HG02884 (cell line): ENCODE data around the gene ACOX1.
"Not testable (repeated sequence)": the region's sequence is repeated elsewhere in the genome, so short reads cannot be mapped to it uniquely, and the experiment has no call there.

Experiments used
- ATAC-seq: cut with Tn5 transposase; IDR thresholded peaks from one replicate; pipeline ENCODE4 v1.9.1; 2021; ENCODE audit warnings: mild to moderate bottlenecking, moderate library complexity; ENCODE audit not compliant: unreplicated experiment

The ACOX1 gene

GRCh38 chr17:75983501-75984181 lies 4.7 kb upstream of the ACOX1 start:
- ATAC-seq = no peak

DNA sequence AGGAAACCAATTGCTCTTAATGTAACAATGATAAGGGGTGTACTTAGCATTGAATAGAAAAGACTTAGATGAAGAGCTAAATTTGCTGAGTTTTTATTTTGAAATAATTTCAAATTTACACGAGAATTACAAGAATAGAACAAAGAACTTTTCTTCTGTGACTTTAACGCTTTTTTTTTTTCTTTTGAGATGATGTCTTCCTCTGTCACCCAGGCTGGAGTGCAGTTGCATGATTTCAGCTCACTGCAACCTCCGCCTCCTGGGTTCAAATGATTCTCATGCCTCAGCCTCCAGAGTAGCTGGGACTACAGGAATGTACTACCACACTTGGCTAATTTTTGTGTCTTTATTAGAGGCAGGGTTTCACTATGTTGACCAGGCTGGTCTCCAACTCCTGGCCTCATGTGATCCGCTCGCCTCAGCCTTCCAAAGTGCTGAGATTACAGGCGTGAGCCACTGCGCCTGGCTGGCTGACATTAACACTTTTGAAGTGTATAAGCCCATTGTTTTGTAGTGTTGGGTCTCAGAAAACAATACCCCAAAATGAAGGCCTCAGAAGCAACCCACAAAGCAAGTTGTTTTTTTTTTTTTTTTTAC lies 2.2 kb upstream of the ACOX1 start:
- no peak for ATAC-seq

DNA sequence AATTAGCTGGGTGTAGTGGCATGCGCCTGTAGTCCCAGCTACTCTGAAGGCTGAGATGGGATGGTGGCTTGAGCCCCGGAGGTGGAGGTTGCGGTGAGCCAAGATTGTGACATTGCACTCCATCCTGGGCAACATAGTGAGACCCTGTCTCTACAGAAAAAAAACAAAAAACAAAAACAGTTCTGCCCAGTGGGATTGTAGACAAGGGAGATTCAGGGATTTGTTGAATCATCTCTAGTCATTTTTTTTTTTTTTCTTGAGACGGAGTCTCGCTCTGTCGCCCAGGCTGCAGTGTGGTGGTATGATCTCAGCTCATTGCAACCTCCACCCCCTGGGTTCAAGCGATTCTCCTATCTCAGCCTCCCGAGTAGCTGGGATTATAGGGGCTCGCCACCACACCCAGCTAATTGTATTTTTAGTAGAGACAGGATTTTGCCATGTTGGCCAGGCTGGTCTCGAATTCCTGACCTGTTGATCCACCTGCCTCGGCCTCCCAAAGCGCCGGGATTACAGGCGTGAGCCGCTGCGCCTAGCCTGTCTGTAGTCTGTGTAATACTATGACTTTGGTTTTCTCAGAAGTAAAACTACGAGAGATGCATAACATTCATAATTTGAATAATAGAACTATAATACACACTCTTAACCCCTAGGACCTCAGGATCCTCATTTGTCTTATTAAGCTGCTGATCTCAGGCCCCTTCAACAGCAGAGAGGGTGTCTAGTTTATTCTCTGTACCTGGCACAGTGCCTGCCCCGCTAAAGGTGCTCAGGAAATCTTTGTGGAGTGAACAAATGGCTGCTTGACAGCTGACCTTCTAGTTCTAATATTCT lies 1.4 kb upstream of the ACOX1 start:
- no peak for ATAC-seq

GRCh38 chr17:75979705-75980187 lies 780 bp upstream of the ACOX1 start:
- peak; percentile 10 for ATAC-seq

- ATAC-seq = no peak
Measured at GRCh38 chr17:75976175-75976848, 2.7 kb downstream of the ACOX1 start.

DNA sequence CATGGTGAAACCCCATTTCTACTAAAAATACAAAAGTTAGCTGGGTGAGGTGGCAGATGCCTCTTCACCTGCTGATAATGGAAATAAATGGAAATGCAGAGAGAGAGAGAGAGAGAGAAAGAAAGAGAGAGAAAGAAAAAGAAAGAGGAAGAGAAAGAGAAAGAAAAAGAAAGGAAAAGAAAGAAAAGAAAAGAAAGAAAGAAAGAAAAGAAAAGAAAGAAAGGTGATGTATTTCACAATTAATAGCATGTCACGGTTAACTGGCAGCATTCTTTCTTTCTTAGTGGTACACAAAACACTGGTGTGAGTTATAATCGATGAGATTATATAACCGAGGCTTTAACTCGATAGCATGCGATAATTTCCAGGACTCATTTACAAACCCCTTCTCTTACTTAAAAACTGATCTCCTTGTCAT lies 3.2 kb downstream of the ACOX1 start:
- ATAC-seq = no peak

- ATAC-seq = not testable (repeated sequence)
Measured at GRCh38 chr17:75975187-75975586, 3.8 kb downstream of the ACOX1 start.

DNA sequence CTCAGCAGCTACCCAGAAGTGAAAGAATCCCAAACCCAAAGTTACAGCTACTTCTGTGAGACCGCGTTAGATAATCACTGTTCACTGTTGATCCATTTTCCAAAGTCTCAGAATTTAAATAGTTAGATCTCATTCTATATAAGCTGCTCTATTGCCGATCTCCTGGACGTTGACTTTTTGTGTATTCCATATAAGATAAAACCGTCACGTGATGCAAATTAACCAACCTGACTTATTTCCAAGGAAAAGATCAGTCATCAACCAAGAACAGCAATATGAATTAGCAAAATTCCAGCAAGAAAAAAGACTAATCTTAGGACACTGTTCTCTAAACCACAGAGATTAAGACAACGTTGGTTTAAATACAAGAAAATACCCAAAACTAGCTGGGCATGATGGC lies 8.3 kb downstream of the ACOX1 start:
- ATAC-seq = no peak

GRCh38 chr17:75970011-75970523 lies 8.9 kb downstream of the ACOX1 start:
- ATAC-seq = no peak

DNA sequence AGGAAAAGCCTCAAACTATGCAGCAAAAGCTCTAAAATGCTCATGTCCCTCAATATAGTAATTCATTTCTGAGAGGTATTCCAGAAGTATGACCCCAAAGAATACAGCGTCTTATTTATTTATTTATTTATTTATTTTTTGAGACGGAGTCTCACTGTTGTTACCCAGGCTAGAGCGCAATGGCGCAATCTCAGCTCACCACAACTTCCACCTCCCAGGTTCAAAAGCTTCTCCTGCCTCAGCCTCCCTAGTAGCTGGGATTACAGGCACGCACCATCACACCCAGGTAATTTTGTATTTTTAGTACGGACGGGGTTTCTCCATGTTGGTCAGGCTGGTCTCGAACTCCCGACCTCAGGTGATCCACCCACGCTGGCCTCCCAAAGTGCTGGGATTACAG lies 9.9 kb downstream of the ACOX1 start:
- ATAC-seq = not testable (repeated sequence)

DNA sequence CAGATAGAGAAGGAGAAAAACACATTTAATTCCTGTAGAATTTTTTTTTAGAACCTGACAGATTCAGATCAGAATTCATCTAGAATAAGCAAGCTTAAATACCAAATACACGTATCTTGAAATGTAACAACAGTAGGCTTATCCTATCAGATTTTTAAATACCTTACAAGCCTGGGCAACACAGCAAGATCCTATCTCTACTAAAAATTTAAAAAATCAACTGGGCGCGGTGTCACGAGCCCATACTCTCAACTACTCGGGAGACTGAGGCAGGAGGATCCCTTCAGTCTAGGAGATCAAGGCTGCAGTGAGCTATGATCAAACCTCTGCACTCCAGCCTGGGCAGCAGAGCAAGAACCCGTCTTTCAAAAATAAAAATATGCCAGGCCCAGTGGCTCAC lies 13.5 kb downstream of the ACOX1 start:
- no peak for ATAC-seq

- ATAC-seq = no peak
Measured at GRCh38 chr17:75959839-75960511, 19.0 kb downstream of the ACOX1 start.

DNA sequence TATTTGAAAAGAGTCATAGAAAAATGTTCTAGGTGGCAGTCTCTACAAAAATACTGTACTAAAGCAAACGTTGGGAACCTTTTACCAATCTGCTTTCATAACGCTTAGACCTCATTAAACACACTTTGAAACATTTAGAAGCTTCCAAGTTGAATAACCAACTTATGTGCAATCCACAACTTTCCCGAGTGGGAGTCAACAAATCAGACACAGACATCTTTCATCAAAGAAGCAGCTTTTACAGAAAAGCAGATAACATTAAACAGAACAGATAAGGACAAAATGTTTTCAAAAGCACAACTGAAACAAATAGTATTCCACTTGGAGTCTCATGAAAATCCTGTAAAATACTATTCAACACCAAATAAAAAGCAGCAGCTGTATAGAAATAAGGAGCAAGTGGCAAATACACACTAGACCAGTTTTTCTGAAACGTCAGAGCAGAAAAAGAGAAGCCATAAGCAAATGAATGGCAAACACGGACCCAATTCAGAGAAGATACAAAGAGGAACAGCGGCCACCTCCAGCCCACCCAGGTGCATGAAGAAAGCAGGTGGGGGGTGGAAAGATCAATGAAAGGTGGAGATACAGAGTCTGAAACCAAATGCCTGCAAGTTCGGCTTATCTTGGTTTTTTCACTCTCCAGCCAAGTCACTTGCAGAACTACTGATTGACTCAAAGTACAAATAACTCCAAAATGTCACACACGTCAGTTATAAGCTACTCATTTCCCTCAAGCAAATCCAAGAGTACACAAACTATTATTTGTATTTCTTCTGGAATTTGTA lies 19.7 kb downstream of the ACOX1 start:
- no peak for ATAC-seq

DNA sequence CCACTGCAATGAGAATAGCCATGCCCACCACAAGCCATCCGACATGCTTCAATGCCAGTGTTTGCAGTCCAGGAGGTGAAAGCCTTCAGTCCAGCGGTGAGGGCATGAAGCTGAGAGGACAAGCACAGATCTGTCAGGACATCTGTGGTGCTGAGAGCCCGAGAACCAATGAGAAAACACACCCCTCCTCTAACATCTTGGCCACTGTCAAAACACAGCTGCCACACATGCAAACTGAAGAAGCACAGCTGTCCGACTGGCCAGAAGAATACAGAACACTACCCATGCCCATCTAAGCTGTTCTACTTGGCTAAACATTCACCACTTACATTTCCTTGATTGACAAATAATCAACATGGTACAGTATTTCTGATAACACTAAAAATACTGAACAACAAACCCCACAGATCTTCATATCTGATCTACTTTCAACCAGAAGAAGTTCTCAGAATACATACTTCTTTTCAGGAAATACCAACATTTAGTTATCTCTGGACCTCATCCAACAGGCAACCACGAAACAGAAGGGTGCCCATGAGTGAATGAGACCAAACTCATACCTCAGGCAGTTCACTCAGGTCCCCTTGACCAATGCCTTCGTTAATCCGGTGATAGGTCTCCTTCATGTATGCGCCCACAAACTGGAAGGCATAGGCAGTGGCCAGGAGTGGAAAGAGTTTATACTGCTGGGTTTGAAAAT lies 28.0 kb downstream of the ACOX1 start:
- no peak for ATAC-seq

- ATAC-seq = no peak
Measured at GRCh38 chr17:75950421-75950820, 28.5 kb downstream of the ACOX1 start.

- no peak for ATAC-seq
Measured at GRCh38 chr17:75945211-75945610, 33.8 kb downstream of the ACOX1 start.

- no peak for ATAC-seq
Measured at GRCh38 chr17:75943491-75943890, 35.5 kb downstream of the ACOX1 start.

- no peak for ATAC-seq
Measured at GRCh38 chr17:75942473-75942872, 36.5 kb downstream of the ACOX1 start.

GRCh38 chr17:75941442-75941819 lies 37.5 kb downstream of the ACOX1 start:
- no peak for ATAC-seq
